Keratinocyte (primary cell): ENCODE data around the gene ZBTB1. TPM values are rescaled to one million over a fixed set of nuclear protein-coding genes. Genes with fewer than 3 reads are reported as not detected.

Experiments used
- DNase-seq: peaks from one replicate; pipeline ENCODE4 v3.0.0-alpha.2; 2011; ENCODE audit warnings: low read depth, missing footprints, low spot score
- FAIRE-seq: peaks from 2 replicates; lab custom pipeline; 2011; peaks lifted over from hg19 to GRCh38; lab: Jason Lieb, UNC
- H2AFZ ChIP-seq: 2 replicates; pipeline ENCODE4 v1.6.0; 2012; ENCODE audit warnings: low read length, control low read depth, inconsistent platforms; ENCODE audit not compliant: control insufficient read depth
- H3K27ac ChIP-seq: 2 replicates; pipeline ENCODE4 v1.5.1; 2011; ENCODE audit warnings: low read length; ENCODE audit not compliant: control insufficient read depth, insufficient read depth
- H3K27me3 ChIP-seq: 3 replicates; pipeline ENCODE4 v1.6.0; 2011; ENCODE audit warnings: low read length; ENCODE audit not compliant: control insufficient read depth, insufficient read depth; ENCODE audit errors: extremely low read depth
- H3K36me3 ChIP-seq, 2 experiments: 2 replicates in 1 of 2; 3 replicates in 1 of 2; pipeline ENCODE4 v1.5.1; 2011; ENCODE audit warnings: low read length in 2 of 2, mild to moderate bottlenecking in 1 of 2; ENCODE audit not compliant: control insufficient read depth in 2 of 2, insufficient read depth in 2 of 2; ENCODE audit errors: extremely low read depth in 1 of 2
- H3K4me1 ChIP-seq: 3 replicates; pipeline ENCODE4 v1.5.1; 2011; ENCODE audit warnings: low read length; ENCODE audit not compliant: control insufficient read depth, insufficient read depth; ENCODE audit errors: extremely low read depth
- H3K4me2 ChIP-seq: 3 replicates; pipeline ENCODE4 v1.6.0; 2011; ENCODE audit warnings: low read depth, low read length; ENCODE audit not compliant: control insufficient read depth, insufficient read depth; ENCODE audit errors: extremely low read depth
- H3K4me3 ChIP-seq, 3 experiments: fragments of 200-600 bp in 1 of 3; sonication (generic) in 1 of 3; 2 replicates in 2 of 3; 3 replicates in 1 of 3; pipeline ENCODE4 v1.5.1; 2011 to 2016; ENCODE audit warnings: low read length in 3 of 3, mild to moderate bottlenecking in 3 of 3, control low read depth in 2 of 3, inconsistent platforms in 1 of 3, low read depth in 1 of 3, mixed read lengths in 1 of 3, mixed run types in 1 of 3, moderate library complexity in 1 of 3; ENCODE audit not compliant: control insufficient read depth in 2 of 3, insufficient read depth in 2 of 3; ENCODE audit errors: extremely low read depth in 1 of 3
- H3K79me2 ChIP-seq: 2 replicates; pipeline ENCODE4 v1.6.0; 2012; ENCODE audit warnings: low read length; ENCODE audit not compliant: control insufficient read depth, insufficient read depth
- H3K9ac ChIP-seq: 3 replicates; pipeline ENCODE4 v1.6.0; 2011; ENCODE audit warnings: low read length; ENCODE audit not compliant: control insufficient read depth, insufficient read depth; ENCODE audit errors: extremely low read depth
- H3K9me1 ChIP-seq: 3 replicates; pipeline ENCODE4 v1.6.0; 2011; ENCODE audit warnings: low read length; ENCODE audit not compliant: control insufficient read depth, insufficient read depth; ENCODE audit errors: extremely low read depth
- H3K9me3 ChIP-seq: 2 replicates; pipeline ENCODE4 v1.5.1; 2012; ENCODE audit warnings: low read depth, low read length; ENCODE audit not compliant: control insufficient read depth
- H4K20me1 ChIP-seq: 3 replicates; pipeline ENCODE4 v1.6.0; 2011; ENCODE audit warnings: low read length; ENCODE audit not compliant: control insufficient read depth, insufficient read depth; ENCODE audit errors: extremely low read depth
- EZH2 ChIP-seq: IDR thresholded peaks from one replicate; pipeline ENCODE4 v1.6.1; 2012; ENCODE audit warnings: inconsistent platforms, mild to moderate bottlenecking, low read length, moderate library complexity
- dilution Hi-C: fragments of 300-500 bp; cut with MboI; formaldehyde crosslinking; loops from one replicate; pipeline ENCODE4 v1.7.0; 2020; ENCODE audit warnings: low sequenced_read_pairs; ENCODE audit not compliant: extremely low pct_ligation_motif_present
- polyA plus RNA-seq, 5 experiments: library from polyadenylated mRNA; depleted of rRNA in 3 of 5; stranded (reverse) in 3 of 5; stranded (forward) in 1 of 5; unstranded in 1 of 5; fragments of >200 nt; gene quantifications; 1 replicate in 1 of 5; 2 replicates in 3 of 5; 3 replicates in 1 of 5; pipeline versions ENCODE4 v1.2.1 to v1.2.3, GENCODE V29; 2011 to 2012; ENCODE audit warnings: missing spikeins in 2 of 5, low read depth in 1 of 5, low replicate concordance in 1 of 5
- TF ChIP-seq, protein P1 (sequence below), 3 experiments: IDR thresholded peaks in 1 of 3; conservative IDR thresholded peaks in 1 of 3; optimal IDR thresholded peaks in 1 of 3; 2 replicates in 2 of 3; 3 replicates in 1 of 3; pipeline versions ENCODE3 to v1.5.1; 2011; ENCODE audit warnings: low read length in 3 of 3, mild to moderate bottlenecking in 3 of 3, moderate library complexity in 2 of 3, control low read depth in 1 of 3, inconsistent platforms in 1 of 3; ENCODE audit not compliant: insufficient read depth in 2 of 3; ENCODE audit errors: extremely low read depth in 1 of 3

Gene ZBTB1
- polyA plus RNA-seq, 1 donor (not counting 4 experiments of a cell fraction or from before 2014, with no cell fraction given) = 40.7 TPM

DNA sequence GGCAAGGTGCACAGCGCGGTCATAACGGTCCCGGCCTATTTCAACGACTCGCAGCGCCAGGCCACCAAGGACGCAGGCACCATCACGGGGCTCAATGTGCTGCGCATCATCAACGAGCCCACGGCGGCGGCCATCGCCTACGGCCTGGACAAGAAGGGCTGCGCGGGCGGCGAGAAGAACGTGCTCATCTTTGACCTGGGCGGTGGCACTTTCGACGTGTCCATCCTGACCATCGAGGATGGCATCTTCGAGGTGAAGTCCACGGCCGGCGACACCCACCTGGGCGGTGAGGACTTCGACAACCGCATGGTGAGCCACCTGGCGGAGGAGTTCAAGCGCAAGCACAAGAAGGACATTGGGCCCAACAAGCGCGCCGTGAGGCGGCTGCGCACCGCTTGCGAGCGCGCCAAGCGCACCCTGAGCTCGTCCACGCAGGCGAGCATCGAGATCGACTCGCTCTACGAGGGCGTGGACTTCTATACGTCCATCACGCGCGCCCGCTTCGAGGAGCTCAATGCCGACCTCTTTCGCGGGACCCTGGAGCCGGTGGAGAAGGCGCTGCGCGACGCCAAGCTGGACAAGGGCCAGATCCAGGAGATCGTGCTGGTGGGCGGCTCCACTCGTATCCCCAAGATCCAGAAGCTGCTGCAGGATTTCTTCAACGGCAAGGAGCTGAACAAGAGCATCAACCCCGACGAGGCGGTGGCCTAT lies 36.8 kb downstream of the ZBTB1 start:
- Histone ChIP-seq H4K20me1 (no peaks in the 10 kb centered on the region), H3K4me2 (peak overlapping the region; percentile 86), H3K9ac (peak overlapping the region; percentile 38), H3K9me1 (no peaks in the 10 kb centered on the region), H3K27ac (no peak overlapping the region), H3K4me3 (peak overlapping the region; percentile 44 to 72 (median 67)), H3K4me1 (peaks cover 24% of the 10 kb centered on the region), H3K27me3 (peaks cover 9% of the 10 kb centered on the region), H3K36me3 (no peaks in the 10 kb centered on the region), H2AFZ (peak overlapping the region; percentile 84), H3K9me3 (peaks cover 3% of the 10 kb centered on the region), H3K79me2 (peaks cover 9% of the 10 kb centered on the region)
- DNase-seq = no peak
- FAIRE-seq = no peak
- TF ChIP-seq, protein P1, sequence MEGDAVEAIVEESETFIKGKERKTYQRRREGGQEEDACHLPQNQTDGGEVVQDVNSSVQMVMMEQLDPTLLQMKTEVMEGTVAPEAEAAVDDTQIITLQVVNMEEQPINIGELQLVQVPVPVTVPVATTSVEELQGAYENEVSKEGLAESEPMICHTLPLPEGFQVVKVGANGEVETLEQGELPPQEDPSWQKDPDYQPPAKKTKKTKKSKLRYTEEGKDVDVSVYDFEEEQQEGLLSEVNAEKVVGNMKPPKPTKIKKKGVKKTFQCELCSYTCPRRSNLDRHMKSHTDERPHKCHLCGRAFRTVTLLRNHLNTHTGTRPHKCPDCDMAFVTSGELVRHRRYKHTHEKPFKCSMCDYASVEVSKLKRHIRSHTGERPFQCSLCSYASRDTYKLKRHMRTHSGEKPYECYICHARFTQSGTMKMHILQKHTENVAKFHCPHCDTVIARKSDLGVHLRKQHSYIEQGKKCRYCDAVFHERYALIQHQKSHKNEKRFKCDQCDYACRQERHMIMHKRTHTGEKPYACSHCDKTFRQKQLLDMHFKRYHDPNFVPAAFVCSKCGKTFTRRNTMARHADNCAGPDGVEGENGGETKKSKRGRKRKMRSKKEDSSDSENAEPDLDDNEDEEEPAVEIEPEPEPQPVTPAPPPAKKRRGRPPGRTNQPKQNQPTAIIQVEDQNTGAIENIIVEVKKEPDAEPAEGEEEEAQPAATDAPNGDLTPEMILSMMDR (optimal IDR thresholded peaks at IDR 0.05 in 1 of 3, IDR thresholded peaks at IDR 0.05 in 1 of 3, conservative IDR thresholded peaks at IDR 0.05 in 1 of 3; ENCODE audit: extremely low read depth in 1 of 3, insufficient read depth in 2 of 3, low read length in 3 of 3) = peak in 1 of 3 experiments; percentile 45
- TF ChIP-seq EZH2 = no peak
- dilution Hi-C loops = no loop called here

DNA sequence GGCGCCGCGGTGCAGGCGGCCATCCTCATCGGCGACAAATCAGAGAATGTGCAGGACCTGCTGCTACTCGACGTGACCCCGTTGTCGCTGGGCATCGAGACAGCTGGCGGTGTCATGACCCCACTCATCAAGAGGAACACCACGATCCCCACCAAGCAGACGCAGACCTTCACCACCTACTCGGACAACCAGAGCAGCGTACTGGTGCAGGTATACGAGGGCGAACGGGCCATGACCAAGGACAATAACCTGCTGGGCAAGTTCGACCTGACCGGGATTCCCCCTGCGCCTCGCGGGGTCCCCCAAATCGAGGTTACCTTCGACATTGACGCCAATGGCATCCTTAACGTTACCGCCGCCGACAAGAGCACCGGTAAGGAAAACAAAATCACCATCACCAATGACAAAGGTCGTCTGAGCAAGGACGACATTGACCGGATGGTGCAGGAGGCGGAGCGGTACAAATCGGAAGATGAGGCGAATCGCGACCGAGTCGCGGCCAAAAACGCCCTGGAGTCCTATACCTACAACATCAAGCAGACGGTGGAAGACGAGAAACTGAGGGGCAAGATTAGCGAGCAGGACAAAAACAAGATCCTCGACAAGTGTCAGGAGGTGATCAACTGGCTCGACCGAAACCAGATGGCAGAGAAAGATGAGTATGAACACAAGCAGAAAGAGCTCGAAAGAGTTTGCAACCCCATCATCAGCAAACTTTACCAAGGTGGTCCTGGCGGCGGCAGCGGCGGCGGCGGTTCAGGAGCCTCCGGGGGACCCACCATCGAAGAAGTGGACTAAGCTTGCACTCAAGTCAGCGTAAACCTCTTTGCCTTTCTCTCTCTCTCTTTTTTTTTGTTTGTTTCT lies 37.6 kb downstream of the ZBTB1 start:
- H3K9me3 ChIP-seq = peaks cover 3% of the 10 kb centered on the region
- peaks cover 24% of the 10 kb centered on the region for H3K4me1 ChIP-seq
- H4K20me1 ChIP-seq = no peaks in the 10 kb centered on the region
- TF ChIP-seq, protein P1 (optimal IDR thresholded peaks at IDR 0.05 in 1 of 3, IDR thresholded peaks at IDR 0.05 in 1 of 3, conservative IDR thresholded peaks at IDR 0.05 in 1 of 3; ENCODE audit: extremely low read depth in 1 of 3, insufficient read depth in 2 of 3, low read length in 3 of 3) = no peak
- TF ChIP-seq EZH2 = peak; percentile 62
- DNase-seq (no peak), FAIRE-seq (peak; percentile 80)
- peaks cover 9% of the 10 kb centered on the region for H3K27me3 ChIP-seq
- H3K36me3 ChIP-seq = no peaks in the 10 kb centered on the region
- peaks cover 9% of the 10 kb centered on the region for H3K79me2 ChIP-seq
- peak overlapping the region; percentile 38 for H3K9ac ChIP-seq
- dilution Hi-C loops = no loop called here
- peak overlapping the region; percentile 44 to 72 (median 67) for H3K4me3 ChIP-seq
- no peaks in the 10 kb centered on the region for H3K9me1 ChIP-seq
- peak overlapping the region; percentile 86 for H3K4me2 ChIP-seq
- peak overlapping the region; percentile 84 for H2AFZ ChIP-seq
- no peak overlapping the region for H3K27ac ChIP-seq
